GM18511 (cell line): Measurements from ENCODE around the gene DHH.
"Not testable (repeated sequence)": the region's sequence is repeated elsewhere in the genome, so short reads cannot be mapped to it uniquely, and the experiment has no call there.

Source experiments
- ATAC-seq: cut with Tn5 transposase; IDR thresholded peaks from one replicate; pipeline ENCODE4 v1.9.1; 2021; ENCODE audit warnings: mild to moderate bottlenecking, moderate library complexity; ENCODE audit not compliant: unreplicated experiment

Gene DHH

DNA sequence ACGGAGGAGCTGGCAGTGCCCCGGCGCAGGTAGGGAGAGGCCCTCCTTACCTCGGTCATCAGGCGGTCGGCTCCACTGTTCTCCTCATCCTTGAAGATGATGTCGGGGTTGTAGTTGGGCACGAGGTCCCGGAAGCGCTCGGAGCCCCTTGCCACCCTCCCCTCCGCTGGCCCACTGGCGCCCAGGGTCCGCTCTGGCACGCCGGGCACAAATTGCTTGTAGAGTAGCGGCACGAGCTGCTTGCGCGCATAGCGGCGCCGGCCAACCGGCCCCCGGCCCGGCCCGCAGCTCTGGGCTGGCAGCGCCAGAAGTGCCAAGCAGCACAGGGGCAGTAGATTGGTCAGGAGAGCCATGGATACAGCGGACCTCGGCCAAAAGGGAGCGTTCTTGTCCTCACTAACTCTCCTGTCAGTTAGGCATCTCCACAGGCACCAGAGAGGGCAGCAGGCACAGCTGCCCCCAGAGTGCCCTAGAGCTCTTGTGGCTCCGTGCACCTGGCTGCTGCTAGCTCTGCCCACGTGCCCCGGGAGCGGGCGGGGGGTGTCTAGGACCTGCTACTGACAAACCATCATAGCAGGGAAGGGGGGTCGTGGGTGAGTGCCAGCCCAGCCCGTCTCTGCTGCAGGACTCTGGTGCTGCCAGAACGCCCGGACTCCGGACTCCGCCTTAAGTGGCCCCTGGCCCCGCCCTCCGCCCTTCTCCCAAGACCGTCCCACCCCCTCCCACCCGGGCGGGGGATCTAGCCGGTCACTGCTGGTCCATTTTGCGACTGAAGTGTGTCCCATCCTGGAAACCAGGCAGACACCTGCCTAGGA, at the start of gene DHH:
TSS of gene DHH (minus strand) at position 642 of the 815 bp plus-strand sequence. CDS start at position 353, 289 bp downstream.
- no peak for ATAC-seq

DNA sequence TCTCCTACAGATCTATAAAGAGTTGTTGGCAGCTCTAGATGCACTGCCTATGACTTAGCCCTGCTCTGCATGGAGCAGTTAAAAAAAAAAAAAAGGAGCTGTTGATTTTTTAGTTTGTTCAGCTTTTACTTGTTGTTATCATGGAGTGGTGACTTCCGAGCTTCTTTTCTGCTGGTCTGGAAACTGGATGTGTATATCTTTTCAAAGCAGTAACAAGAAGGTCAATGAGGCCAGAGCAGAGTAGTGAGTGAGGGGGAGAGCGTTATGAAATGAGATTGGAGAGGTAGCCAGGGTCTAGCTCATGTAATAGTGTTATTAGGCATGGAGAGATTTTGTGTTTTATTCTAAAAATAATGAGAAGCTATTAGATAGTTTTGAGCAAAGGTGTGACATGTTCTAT, 49.8 kb upstream of the DHH start:
- no peak for ATAC-seq

GRCh38 chr12:49138999-49139398, 44.4 kb upstream of the DHH start:
- ATAC-seq, result no peak

DNA sequence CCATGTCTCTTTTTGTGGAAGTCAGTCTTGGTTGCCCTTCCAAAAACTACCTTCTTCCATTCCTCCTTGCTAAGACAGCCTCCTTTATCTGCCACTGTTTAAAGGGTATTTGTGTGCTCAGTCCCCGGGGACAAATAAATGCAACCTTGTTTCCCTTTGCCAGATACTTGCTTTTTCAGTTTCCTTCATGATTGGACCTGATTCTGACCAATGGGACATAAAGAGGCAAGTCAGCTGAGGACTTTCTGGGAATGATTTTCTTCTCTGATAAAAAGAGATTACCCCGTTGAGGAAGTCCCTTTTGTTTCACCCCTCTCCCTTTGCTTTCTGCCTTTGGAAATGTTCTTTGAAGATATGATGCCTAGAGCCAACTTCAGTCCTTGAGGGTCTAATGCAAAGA, 44.0 kb upstream of the DHH start:
- no peak for ATAC-seq

- ATAC-seq, result no peak
These were observed 42.9 kb upstream of the DHH start for GRCh38 chr12:49137476-49137875.

DNA sequence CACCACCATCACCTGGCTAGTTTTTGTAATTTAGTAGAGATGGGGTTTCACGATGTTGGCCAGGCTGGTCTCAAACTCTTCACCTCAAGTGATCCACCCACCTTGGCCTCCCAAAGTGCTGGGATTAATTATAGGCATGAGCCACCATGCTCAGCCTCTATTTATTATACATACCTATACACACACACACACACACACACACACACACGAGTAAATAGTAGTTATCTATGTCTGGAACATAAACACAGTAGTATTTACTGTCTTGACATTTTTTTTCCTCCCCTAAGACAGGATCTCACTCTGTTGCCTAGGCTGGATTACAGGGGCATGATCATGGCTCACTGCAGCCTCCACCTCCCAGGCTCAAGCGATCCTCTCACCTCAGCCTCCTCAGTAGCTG, 42.4 kb upstream of the DHH start:
- not testable (repeated sequence) for ATAC-seq

- ATAC-seq, result no peak
These were observed 39.0 kb upstream of the DHH start for GRCh38 chr12:49133590-49133989.

DNA sequence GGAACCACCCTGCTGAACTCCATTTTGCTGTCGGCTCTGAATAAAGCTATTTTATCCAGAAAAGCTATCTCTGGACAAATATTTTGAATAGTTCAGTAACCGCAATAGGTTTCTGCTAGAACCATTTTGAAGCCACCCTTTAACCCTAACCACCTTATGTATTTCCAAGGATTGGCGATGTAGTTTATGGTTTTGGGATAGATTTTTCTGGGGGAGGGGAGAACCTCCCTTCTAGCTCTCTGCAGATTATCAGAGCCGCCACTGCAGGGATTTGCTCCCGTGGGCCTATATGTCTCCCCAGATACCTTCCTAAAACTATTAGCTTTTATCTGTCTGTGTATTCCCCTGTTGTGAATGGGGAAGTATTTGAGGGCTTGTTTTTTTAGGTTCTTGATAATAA, 38.4 kb upstream of the DHH start:
- ATAC-seq, result no peak

- peak; percentile 0 for ATAC-seq
These were observed 37.4 kb upstream of the DHH start for GRCh38 chr12:49131894-49132461.

DNA sequence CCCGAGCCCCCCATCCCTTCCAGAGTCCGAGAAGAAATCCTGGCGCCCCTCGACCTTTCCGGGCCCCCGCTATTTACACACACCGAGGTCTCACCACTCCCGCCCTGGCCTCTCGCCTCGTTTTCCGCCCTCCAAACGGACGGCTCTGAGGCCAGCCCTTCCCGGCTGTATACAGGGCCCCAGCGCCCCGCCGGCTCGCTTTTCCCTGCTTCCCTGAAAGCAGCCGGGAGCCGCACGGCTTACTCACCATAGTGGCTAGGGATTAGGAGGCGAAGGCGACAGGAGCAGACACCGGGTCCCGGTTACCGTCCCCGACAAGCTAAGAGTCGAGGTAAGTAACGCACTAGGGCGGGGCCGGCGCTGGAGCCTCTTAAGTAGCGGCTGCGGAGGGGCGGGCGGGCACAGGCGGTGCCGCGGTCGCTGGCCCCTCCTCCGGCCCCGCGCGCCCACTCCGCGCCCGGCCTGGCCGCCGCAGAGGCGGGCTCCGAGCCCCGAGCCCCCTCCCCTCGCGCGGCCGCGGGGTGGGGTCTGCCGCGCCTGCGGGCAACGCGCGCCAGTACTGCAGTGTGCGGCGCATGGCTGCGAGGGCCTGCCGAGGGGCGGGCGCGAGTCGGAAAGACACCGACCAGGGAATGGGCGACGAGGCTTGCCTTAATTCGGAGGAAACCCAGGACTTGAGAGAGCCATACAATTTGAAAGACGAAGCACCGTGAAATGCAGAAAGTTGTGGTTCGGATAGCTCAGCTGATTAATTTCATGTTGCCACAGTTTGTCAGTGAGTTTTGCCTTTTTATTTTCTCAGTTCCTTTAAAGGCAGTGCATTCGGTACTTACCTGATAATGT, 36.7 kb upstream of the DHH start, which contains the start of gene TUBA1B:
TSS of gene TUBA1B (minus strand) at position 345 of the 843 bp plus-strand sequence. CDS start at position 250, 95 bp downstream.
- ATAC-seq, result peak; percentile 73

DNA sequence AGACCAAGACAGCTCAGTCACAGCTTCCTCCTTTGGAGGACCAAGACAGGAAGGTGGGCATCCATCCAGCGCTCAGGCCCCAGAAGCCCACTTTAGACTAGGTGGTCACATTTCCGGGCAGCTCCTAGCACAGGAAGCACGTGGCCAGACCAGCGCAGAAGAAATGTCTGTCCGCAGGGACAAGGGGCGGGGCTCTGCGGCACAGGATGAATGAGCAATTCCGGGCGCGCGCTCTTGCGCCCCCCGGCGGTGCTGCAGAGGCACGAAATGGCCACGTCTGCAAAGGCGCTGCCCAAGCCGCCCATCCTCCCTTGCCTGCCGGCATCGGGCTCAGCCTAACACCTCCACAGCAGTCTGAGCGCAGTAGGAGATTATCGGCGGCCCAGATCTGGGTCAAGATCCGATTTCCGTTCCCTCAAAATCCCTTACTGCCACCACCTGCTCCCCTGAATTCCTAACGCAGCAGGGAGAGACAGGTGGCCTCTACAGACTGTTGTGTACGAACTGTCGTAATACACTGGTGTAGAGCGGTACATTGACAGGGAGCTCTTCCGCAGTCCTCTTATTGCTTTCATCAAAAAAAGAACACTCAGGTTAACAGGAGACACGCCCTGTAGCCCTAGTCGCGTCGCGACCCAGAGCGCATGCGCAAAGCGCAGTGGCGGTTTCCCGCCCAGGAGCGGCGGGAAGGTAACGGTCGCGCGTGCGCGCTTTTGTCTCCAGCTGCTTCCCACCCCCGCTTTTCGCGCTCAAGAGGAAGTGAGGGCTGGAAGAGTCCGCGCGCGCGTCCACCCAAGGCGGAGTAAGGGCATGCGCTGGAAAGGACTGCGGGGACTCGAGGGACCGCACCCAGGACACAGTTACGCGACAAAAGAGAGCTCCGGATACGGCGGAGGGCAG, 35.8 kb upstream of the DHH start:
- peak; percentile 62 for ATAC-seq

- ATAC-seq, result no peak
These were observed 34.9 kb upstream of the DHH start for GRCh38 chr12:49129332-49130150.

DNA sequence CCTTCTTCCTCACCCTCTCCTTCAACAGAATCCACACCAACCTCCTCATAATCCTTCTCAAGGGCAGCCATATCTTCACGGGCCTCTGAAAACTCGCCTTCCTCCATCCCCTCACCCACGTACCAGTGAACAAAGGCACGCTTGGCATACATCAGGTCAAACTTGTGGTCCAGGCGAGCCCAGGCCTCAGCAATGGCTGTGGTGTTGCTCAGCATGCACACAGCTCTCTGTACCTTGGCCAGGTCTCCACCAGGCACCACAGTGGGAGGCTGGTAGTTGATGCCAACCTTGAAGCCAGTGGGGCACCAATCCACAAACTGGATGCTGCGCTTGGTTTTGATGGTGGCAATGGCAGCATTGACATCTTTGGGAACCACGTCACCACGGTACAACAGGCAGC, 33.4 kb upstream of the DHH start:
- ATAC-seq, result not testable (repeated sequence)

DNA sequence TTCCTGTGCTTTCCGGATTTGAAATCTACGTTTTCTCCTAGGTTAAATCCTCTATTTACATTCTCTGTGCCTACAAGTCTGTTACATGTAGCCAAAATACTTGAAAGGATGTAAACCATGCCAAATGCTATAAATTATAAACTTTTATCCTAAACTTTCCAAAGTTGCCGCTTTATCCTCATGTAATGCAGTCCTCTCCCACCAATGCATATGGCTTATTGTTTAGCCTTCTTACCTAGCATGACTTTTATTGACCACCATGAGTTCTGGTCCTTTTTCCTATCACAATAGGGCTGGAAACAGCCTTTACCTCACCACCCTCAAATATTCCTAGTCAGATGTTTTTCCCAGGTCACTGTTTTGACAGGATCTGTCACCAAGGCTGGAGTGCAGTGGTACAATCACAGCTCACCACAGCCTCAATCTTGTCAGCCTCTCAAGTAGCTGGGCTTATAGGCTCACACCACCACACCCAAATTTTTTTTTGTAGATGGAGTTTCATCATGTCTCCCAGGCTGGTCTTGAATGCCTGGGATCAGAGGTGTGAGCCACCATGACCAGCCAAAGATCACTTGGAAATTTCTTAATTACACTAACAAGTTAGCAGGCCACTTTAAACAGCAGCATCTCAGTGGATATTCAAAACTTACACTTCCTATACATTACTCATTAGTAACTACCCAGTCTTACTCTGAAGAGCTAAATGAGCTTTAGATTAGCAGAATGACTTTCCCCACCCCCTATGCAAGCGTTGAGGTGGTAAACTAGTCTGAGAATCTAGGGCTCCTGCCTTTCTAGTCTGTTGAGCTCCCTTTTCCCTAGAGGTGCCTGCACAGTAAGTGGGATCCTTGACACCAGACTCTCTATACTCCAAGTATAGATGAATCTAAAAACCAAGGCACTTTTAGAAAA, 32.5 kb upstream of the DHH start:
- no peak for ATAC-seq

DNA sequence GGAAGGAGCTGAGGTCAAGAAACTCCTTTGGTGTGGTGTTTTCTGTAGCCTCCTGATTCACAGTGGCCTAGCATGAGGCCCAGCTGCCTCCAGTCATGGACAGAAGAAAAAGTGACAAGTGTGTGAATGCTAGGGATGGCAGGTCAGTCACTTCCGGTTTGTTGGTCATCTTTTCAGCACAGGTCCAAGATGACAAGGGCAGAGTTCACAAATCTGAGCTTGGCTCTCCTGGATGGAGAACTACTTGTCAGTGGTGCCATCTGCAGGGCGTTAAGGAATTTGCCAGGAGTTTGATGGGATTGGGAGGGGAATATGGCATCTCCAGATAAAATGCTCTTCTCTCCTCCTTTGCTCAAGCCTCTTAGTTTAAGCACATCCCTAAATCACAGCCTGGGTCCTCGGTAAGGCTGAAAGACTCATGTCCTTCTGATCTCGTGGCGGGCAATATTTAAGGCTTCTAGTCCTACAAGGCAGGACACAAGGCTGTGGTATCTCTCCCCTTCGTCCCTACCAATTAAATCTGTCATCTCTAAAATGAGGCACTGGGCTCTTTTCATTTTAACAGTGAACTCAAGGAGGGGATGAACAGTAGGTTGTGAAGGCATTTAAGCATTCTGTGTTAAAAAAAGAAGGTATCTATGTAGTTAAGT, 26.6 kb upstream of the DHH start:
- no peak for ATAC-seq

- peak; percentile 17 for ATAC-seq
These were observed 16.6 kb upstream of the DHH start for GRCh38 chr12:49111206-49111605.

DNA sequence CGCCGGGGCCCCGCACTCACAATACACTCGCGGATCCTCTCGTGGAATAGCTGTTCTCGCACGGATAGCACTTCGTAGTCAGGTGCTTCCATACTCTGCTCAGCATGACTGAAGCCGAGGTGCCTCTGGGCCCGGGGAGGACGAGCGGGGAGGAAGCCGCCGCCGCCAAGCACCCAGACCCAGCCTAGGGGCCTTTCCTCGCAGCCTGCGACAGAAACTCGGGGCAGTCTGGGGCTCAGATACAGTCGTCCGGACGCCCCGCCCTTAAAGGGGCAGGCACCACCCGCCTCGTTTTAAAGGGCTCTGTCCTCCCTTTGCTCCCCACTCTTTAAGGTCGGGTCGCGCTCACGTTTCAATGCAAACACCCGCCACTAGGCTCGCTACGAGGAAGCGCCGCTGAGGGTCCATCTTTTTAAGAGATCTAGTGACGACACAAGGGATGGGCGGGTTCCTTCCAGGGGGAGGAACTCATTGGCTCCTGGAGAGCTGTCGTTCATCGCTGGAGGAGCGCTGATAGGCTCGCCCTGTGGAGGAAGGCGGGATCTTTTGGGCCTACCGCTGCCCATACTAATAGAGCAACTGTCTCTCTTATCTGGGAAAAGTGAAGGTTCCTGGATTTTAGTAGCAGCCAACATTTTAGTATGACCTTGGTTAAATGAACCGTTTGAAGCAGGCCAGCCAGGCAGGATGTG, 16.0 kb upstream of the DHH start, which contains the start of gene LMBR1L:
TSS of gene LMBR1L (minus strand) at position 384 of the 692 bp plus-strand sequence. CDS start at position 92, 292 bp downstream.
- ATAC-seq, result peak; percentile 98
